AG09309 (cell line): ENCODE measurements around the gene MAPKBP1.

Source experiments
- DNase-seq: peaks from one replicate; pipeline ENCODE4 v3.0.0-alpha.2; 2010; ENCODE audit warnings: low read depth
- H3K4me3 ChIP-seq: 2 replicates; pipeline ENCODE4 v1.5.1; 2011; ENCODE audit warnings: mild to moderate bottlenecking, low read depth, low read length, moderate library complexity; ENCODE audit not compliant: control insufficient read depth
- CTCF ChIP-seq: IDR thresholded peaks from 2 replicates; pipeline ENCODE4 v1.5.1; 2011; ENCODE audit warnings: mild to moderate bottlenecking, low read depth, low read length, inconsistent platforms; ENCODE audit not compliant: insufficient read depth, control insufficient read depth; ENCODE audit errors: missing control alignments

MAPKBP1 gene

DNA sequence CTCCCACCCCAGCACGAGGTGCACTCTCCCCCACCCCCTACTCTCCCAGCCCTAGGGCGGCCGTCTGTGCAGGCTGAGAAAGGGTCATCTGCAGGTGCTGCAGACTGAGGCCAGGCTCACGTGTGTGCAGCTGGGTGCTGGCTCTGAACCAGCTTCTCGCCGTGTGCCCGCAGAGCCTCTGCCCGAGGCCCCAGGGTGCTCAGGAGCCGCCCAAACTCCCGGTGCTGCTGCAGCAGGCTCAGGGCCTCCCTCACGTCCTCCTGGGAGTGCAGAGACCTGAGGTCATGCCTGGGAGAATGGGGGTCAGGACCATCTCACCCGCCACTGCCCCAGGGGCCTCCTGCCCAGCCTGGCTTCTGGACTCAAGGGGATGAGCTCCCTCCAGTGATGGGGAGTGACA is 102.4 kb downstream of the MAPKBP1 start:
- no peak for DNase-seq
- no peak for TF ChIP-seq CTCF
- no peak overlapping the region for H3K4me3 ChIP-seq
